Loucy (cell line): ENCODE data around the gene EZR.

Experiments
- EZH2phosphoT487 ChIP-seq: fragments of 200-600 bp; IDR thresholded peaks from 2 replicates; pipeline ENCODE4 v1.6.1; 2018; ENCODE audit warnings: antibody characterized with exemption, mild to moderate bottlenecking, moderate library complexity, borderline replicate concordance
- TF ChIP-seq, protein P1 (sequence below): fragments of 200-600 bp; sonication (generic); conservative IDR thresholded peaks from 2 replicates; pipeline ENCODE4 v1.5.1; 2014; ENCODE audit warnings: mild to moderate bottlenecking, antibody characterized with exemption, low read length

DNA sequence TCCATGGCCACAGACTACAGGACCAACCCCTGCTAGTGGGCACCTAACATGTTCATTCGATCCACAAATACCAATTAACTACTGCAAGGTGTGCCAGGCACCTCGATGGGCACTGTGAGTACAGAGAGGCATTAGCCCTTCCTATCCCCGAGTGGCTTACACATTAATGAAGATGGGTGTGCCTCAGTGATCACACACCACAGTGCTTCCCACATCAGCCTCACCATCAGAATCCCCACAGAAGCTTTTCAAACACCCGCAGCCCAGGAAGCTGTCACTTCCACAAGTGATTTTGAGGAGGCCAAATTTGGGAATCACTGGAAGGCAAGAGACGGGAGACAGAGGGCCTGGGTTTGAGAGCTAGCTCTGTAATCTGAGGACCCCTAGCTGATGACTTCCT lies 23.7 kb downstream of the EZR start:
- TF ChIP-seq, protein P1, sequence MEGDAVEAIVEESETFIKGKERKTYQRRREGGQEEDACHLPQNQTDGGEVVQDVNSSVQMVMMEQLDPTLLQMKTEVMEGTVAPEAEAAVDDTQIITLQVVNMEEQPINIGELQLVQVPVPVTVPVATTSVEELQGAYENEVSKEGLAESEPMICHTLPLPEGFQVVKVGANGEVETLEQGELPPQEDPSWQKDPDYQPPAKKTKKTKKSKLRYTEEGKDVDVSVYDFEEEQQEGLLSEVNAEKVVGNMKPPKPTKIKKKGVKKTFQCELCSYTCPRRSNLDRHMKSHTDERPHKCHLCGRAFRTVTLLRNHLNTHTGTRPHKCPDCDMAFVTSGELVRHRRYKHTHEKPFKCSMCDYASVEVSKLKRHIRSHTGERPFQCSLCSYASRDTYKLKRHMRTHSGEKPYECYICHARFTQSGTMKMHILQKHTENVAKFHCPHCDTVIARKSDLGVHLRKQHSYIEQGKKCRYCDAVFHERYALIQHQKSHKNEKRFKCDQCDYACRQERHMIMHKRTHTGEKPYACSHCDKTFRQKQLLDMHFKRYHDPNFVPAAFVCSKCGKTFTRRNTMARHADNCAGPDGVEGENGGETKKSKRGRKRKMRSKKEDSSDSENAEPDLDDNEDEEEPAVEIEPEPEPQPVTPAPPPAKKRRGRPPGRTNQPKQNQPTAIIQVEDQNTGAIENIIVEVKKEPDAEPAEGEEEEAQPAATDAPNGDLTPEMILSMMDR: no peak
- no peak for TF ChIP-seq EZH2phosphoT487
